ENCODE data around the gene LTBR.
"Not testable (repeated sequence)": the region's sequence is repeated elsewhere in the genome, so short reads cannot be mapped to it uniquely, and the experiment has no call there.

LTBR gene

GRCh38 chr12:6424866-6425265 is 40.9 kb downstream of the LTBR start:
- Histone ChIP-seq H3K36me3 (no peaks in the 10 kb centered on the region), H3K4me1 (peaks cover 65% of the 10 kb centered on the region), H3K9ac (no peak overlapping the region), H3K27me3 (no peaks in the 10 kb centered on the region), H3K9me3 (no peaks in the 10 kb centered on the region), H3K4me3 (no peak overlapping the region), H3K4me2 (peak overlapping the region; percentile 95), H3K27ac (peak overlapping the region; percentile 96), H4K20me1 (no peaks in the 10 kb centered on the region)
- TF ChIP-seq Cebpa-rat (IDR thresholded peaks at IDR 0.05) = no peak

DNA sequence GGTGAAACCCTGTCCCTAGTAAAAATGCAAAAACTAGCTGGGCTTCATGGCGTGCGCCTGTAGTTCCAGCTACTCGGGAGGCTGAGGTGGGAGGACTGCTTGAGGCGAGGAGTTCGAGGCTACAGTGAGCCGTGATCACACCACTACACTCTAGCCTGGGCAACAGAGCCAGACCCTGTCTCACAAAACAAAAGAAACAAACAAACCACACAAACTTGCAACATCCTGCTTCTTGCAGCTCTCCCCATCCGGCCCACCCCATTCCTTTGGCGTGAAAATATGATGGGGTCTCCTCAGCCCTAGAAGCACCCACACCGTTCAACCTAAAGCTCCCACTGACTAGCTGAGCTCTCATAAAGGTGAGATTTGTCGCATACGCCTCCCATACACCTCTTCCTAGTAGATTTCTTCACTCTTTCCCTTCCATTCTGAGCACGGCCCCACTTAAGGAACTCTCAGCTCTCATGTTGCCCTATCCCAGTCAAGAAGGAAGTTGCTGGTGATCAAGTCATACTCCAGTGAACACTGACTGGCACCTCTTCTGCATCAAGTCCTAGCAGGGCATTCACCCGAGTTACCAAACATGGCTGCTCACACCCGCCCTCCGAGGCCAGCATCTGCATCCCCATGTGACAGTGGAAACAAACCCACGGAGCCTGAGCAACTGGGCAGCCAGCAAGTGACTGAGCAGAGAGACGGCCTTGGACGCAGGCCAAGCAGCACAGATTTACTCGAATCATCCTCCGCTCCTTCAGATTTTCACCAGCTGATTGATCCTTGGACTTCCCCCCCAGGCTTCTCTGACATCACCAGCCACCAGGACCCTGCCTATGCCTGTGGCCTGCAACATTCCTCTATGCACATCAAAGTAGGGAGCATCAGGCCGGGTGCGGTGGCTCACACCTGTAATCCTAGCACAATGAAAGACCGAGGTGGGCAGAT is 41.9 kb downstream of the LTBR start:
- Histone ChIP-seq H3K4me2 (peak overlapping the region; percentile 95), H3K9ac (peak overlapping the region; percentile 84), H4K20me1 (no peaks in the 10 kb centered on the region), H3K9me3 (no peaks in the 10 kb centered on the region), H3K4me3 (peak overlapping the region; percentile 55), H3K4me1 (peaks cover 75% of the 10 kb centered on the region), H3K27ac (peak overlapping the region; percentile 96), H3K36me3 (no peaks in the 10 kb centered on the region), H3K27me3 (no peaks in the 10 kb centered on the region)
- TF ChIP-seq Cebpa-rat (IDR thresholded peaks at IDR 0.05) = no peak

DNA sequence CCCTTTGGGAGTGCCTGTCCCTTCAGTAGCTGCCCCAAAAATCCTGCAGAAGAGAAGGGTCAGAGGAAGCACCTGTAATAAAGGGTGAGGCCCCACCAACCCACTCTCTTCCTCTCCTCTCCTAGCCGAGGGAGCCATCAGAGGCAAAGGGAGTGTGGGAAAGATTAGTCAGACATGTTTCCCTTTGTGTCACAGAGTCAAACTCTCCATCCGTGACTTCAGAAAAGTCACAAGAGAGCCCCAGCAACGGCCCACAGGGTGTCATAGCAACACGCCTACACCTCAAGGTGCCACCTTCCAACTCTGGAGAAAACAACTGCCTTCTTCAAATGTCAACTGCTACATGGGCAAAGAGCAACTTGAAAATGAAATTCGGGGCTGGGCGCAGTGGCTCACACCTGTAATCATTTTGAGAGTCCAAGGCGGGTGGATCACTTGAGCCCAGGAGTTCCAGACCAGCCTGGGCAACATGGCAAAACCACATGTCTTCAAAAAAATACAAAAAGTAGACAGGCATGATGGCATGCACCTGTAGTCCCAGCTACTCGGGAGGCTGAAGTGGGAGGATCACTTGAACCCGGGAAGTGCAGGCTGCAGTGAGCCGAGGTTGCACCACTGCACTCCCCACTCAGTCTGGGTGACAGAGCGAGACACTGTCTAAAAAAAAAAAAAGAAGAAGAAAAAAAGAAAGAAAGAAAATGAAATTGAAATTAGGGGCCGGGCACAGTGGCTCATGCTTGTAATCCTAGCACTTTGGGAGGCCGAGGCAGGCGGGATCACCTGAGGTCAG is 43.1 kb downstream of the LTBR start:
- peak overlapping the region; percentile 96 for H3K27ac ChIP-seq

GRCh38 chr12:6427796-6428195 is 43.8 kb downstream of the LTBR start:
- Histone ChIP-seq H3K4me3 (peak overlapping the region; percentile 55), H3K9ac (peak overlapping the region; percentile 84), H3K27ac (peak overlapping the region; percentile 96), H3K4me2 (peak overlapping the region; percentile 95), H3K4me1 (peaks cover 94% of the 10 kb centered on the region)
- H3K27me3 ChIP-seq, H3K9me3 ChIP-seq, H4K20me1 ChIP-seq, H3K36me3 ChIP-seq: not testable (repeated sequence)

More for the DNA sequence above, 43.1 kb downstream of the LTBR start:
- peak overlapping the region; percentile 84 for H3K9ac ChIP-seq
- H3K27me3 ChIP-seq = no peaks in the 10 kb centered on the region
- H3K4me3 ChIP-seq = peak overlapping the region; percentile 55
- no peaks in the 10 kb centered on the region for H3K36me3 ChIP-seq
- H3K4me1 ChIP-seq = peaks cover 87% of the 10 kb centered on the region
- H4K20me1 ChIP-seq = no peaks in the 10 kb centered on the region
- H3K4me2 ChIP-seq = peak overlapping the region; percentile 95
- no peak for TF ChIP-seq Cebpa-rat (IDR thresholded peaks at IDR 0.05)
- no peaks in the 10 kb centered on the region for H3K9me3 ChIP-seq

GRCh38 chr12:6428326-6428725 is 44.4 kb downstream of the LTBR start:
- H3K27ac ChIP-seq = peak overlapping the region; percentile 96
- H3K9ac ChIP-seq = no peak overlapping the region
- no peak overlapping the region for H3K4me3 ChIP-seq

GRCh38 chr12:6430124-6430989 is 46.4 kb downstream of the LTBR start:
- Histone ChIP-seq H3K4me2 (peak overlapping the region; percentile 52), H3K9ac (peak overlapping the region; percentile 59; the same call in 1 of the 2 replicates)

More at GRCh38 chr12:6428326-6428725, 44.4 kb downstream of the LTBR start:
- TF ChIP-seq Cebpa-rat (IDR thresholded peaks at IDR 0.05) = no peak
- Histone ChIP-seq H3K4me1 (peaks cover 97% of the 10 kb centered on the region), H3K27me3 (no peaks in the 10 kb centered on the region), H3K36me3 (no peaks in the 10 kb centered on the region), H3K4me2 (peak overlapping the region; percentile 95), H4K20me1 (no peaks in the 10 kb centered on the region), H3K9me3 (no peaks in the 10 kb centered on the region)

GRCh38 chr12:6432991-6433390 is 49.0 kb downstream of the LTBR start:
- Histone ChIP-seq H4K20me1 (no peaks in the 10 kb centered on the region), H3K27me3 (no peaks in the 10 kb centered on the region), H3K4me2 (peak overlapping the region; percentile 52), H3K27ac (no peak overlapping the region), H3K4me1 (peaks cover 69% of the 10 kb centered on the region), H3K4me3 (no peak overlapping the region), H3K9ac (no peak overlapping the region), H3K36me3 (no peaks in the 10 kb centered on the region), H3K9me3 (no peaks in the 10 kb centered on the region)
- no peak for TF ChIP-seq Cebpa-rat (IDR thresholded peaks at IDR 0.05)

More at GRCh38 chr12:6430124-6430989, 46.4 kb downstream of the LTBR start:
- TF ChIP-seq Cebpa-rat (IDR thresholded peaks at IDR 0.05) = no peak
- no peaks in the 10 kb centered on the region for H3K27me3 ChIP-seq
- no peak overlapping the region for H3K4me3 ChIP-seq
- H3K4me1 ChIP-seq = peaks cover 94% of the 10 kb centered on the region
- H3K36me3 ChIP-seq = no peaks in the 10 kb centered on the region
- H3K9me3 ChIP-seq = no peaks in the 10 kb centered on the region
- peak overlapping the region; percentile 73 for H3K27ac ChIP-seq
- no peaks in the 10 kb centered on the region for H4K20me1 ChIP-seq

DNA sequence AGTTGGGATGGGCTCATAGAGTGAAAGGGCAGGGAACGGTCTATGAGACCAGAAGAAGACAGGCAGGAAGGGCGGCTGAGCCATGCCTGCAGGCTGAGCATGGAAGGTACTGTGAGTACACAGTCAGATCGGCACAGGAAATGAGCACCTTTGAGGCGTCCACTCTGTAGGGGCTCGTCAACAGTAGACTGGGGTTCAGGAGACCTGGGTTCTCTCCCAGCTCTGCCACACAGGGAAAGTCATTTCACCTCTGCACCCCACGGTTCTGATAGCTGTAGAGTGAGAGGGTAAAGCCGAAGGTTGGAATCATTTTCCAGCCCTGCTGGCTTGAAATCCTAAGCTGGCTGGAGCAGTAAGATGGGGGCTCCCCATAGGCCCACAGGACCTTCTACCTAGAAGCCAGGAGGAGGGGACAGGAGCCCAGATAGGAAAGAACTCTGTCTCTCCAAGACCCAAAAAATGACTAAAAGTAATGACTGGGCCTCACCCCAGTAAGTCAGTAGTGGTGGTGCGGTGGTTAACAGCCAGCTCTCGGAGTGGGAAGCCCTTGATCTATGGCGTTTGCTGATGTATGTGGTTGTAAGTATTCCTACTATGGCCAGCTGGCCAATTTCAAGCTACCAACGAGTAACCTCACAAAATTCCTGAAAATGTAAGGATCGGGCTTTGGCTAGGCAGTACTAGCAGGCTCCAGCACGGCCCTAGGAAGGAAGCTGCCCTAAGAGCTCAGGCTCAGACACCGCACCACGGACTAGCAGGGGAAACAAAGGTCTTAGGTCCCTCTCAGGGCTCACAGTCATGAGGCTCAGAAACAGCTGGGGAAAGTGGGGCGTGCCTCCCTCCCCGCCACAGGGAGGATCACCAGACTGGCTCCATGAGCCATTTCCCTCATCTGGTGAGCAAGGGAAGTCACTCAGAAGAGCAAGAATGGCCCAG is 50.5 kb downstream of the LTBR start:
- Histone ChIP-seq H3K9me3 (no peaks in the 10 kb centered on the region), H3K9ac (no peak overlapping the region)
- TF ChIP-seq Cebpa-rat (IDR thresholded peaks at IDR 0.05) = no peak

More for the DNA sequence above, 50.5 kb downstream of the LTBR start:
- Histone ChIP-seq H4K20me1 (no peaks in the 10 kb centered on the region), H3K27ac (no peak overlapping the region), H3K27me3 (no peaks in the 10 kb centered on the region), H3K36me3 (no peaks in the 10 kb centered on the region), H3K4me2 (peak overlapping the region; percentile 52), H3K4me3 (no peak overlapping the region), H3K4me1 (peaks cover 63% of the 10 kb centered on the region)

Measured in BLaER1 (cell line).